ENCODE results near the gene ASNSD1.

ASNSD1 gene

DNA sequence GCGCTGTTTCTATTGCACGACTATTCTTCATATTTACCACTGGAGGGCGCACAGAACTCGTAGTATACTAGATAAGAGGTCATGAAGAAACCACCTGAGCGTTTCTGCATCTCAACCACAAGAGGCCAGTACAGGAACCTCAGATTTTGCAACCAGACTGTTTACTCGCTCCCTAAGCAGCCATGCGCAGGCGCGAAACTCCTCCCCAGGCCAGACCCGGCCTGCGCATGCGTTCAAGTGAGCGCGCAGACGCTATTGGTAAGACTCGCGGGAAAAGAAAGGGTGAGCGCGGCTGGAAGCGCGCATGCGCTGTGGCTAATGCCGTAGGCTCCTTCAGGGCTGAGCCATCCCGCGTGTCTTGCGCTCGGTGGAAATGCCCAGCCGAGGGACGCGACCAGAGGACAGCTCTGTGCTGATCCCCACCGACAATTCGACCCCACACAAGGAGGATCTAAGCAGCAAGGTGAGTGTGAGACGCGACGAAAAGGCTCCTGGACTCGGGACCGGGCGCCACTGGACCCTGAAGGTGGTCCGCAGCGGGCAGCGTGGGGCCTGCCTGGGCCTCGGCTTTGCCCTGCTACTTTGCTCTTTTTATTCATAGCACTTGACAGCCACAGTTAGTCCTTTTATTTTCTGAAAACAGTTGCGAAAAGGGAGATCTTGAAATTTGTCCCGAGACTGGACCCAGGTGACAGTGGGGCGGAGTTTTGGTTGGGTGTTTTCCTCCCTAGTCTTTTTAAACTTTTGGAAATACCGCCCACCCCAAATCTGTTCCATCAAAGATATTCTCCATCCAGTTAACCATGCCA lies at the start of gene ASNSD1:
TSS of gene ASNSD1 (plus strand) at position 312 of the 809 bp plus-strand sequence. CDS start 4,674 bp downstream, outside the sequence.
- DNase-seq = peak; percentile 98 to 100

DNA sequence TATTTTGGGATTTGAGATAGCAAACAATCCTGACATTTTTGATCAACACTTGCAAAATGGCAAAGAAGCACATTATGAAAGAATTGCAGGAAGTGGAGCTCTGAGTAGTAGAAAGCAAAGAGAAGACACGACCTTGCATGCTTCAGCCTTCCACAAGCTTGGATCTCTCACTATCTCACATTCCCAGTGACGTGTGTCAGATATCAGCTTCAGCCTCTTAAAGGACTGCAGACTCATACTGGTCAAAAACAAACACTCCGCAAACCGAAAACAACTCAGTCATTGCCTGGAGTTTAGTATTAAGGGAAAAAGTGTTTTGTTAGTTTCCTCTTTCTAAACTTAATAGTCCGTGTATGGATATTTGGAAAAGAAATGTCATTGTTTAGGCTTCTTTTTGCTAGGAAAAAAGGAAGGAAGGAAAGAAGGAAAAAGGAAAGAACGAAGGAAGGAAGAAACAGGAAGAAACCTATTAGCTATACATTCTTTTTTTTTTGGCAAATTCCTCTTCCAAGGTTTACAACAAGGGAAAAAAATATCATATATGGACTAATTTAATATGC lies 48.1 kb upstream of the ASNSD1 start:
- no peak for DNase-seq

DNA sequence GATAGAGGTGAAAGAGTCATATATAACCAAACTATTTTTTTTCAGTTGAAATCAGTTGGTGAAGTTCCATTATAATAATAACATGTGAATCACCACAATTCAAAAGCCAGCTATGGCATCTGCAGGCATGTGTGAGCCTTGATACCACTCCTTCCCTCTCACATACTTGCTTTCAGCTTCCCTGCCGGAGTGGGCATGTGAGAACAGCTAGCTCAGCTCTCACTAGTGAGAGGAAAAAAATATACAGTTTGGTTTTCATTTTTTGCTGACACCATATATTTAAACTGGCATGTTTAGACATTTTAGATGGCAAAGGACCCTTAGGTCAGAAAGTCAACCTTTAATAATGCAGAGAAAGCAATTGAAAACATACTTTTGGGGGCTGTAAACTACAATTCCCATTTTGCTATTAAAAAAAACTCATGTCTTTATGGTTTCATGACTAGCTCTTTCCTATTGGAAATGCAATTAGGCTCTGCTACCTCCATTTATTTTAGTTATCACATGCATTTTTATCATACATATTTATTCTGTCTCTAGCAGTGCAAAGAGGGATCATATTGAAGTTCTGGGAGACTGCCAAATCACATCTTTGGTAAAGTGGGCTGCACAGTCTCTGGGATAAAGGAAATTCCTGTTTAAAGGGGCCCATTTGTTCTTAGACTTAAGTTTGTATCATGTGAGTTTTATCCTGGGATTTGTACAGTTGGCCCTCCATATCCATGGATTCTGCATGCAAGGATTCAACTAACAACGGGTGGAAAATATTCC lies 47.4 kb upstream of the ASNSD1 start:
- DNase-seq = no peak

- DNase-seq = no peak
Observed at GRCh38 chr2:189614585-189614984, 46.7 kb upstream of the ASNSD1 start.

DNA sequence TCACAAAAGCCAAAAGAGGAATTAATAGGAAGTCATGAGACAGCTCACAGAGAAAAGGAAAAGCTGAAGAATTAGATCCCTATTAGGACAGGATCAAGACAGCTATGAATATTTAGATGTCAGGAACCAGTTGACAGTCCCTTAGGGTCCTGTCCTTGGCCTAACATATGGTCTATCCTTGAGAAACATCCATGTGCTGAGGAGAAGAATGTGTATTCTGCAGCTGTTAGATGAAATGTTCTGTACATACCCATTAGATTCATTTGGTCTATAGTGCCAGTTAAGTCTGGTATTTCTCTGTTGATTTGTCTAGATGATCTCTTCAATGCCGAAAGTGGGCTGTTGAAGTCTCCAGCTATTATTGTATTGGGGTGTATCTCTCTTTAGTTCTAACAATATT lies 43.1 kb upstream of the ASNSD1 start:
- DNase-seq = no peak

DNA sequence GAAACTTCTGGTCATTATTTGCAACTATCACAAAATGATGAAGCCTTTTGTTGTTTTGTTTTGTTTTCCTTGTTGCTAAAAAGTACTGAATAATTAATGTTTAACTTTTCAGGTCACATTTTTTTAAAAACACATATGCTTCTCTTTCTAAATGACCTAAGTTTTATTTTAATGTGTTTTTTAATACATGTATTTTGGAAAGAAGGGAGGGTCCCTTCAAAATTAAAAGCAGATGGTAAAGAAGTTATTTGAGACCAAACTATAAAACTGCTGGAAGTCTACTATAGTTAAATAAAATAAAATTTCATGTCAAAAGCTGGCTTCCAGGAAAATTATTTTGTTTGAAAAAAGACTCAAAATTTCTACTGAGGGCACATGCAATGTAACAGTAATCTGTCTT lies 39.5 kb upstream of the ASNSD1 start:
- DNase-seq = no peak

GRCh38 chr2:189623049-189623448 lies 38.2 kb upstream of the ASNSD1 start:
- no peak for DNase-seq

GRCh38 chr2:189624648-189625355 lies 36.5 kb upstream of the ASNSD1 start:
- DNase-seq = no peak

DNA sequence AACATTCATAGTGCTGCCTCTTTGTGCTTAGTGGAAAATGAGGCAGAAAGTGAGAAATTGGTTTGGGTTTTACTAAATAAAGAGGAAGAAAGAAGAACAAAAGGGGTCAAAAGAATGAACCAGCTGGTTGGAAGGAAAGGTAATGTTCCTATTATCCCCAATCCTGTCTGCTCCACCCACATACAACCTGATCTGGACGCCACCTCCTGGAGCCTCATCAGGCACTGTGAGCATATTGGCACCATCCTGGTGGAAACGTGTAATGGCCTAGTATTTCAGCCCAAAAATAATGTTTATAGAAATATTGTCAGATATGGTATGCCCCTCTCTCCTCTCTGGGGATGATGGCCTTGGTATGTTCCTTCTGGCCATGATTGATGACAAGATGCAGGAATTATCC lies 35.6 kb upstream of the ASNSD1 start:
- no peak for DNase-seq

DNA sequence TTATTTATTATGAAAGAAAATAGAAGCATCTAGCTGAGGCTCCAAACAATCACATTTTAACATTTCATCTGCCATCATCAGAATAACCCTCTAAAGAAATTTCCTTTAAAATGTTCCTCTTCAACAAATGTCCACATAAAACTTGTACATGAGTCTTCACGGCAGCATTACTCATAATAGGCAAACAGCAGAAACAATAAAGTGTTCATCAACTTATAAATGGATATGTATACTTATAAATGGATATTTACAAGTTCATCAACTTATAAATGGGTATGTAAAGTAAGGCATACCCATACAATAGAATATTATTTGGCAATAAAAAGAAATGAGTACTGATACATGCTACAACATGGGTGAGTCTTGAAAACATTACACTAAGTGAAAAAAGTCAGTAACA lies 33.5 kb upstream of the ASNSD1 start:
- no peak for DNase-seq

DNA sequence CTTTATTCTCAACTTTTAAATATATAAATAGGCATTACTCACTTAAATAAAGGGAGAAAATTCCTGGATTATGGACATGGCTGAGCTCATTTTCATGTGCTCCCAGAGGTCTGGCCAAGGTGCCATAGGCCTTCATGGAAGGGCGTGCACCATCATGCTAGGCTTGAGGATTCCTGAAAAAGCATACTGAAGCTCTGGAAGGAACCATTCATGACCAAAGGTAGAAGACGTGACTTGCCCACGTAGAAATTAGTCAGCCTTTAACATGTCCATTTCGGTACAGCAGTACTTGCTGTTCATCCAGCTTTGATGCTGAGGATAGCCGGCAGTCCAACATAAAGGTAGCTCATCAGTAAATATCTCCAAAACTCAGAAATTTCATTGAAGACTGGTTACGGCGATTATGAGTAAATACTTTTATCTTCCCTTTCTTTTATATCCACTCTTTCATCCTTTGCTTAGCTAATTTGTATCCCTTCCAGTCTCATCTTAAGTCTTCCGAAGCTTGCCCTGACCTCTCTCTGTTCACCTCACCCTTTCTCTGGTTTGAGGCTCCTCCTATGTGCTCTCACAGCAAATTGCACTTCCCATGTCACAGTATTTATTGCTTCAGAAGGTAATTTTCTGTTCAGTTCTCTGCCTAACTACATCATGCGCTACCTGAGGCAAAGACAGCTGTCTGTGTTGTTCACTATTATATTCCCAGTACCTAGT lies 32.3 kb upstream of the ASNSD1 start:
- DNase-seq = no peak

GRCh38 chr2:189629531-189630453 lies 31.5 kb upstream of the ASNSD1 start:
- DNase-seq = no peak

- no peak for DNase-seq
Observed at GRCh38 chr2:189631849-189632248, 29.4 kb upstream of the ASNSD1 start.

GRCh38 chr2:189633392-189633811 lies 27.9 kb upstream of the ASNSD1 start:
- DNase-seq = no peak

- no peak for DNase-seq
Observed at GRCh38 chr2:189635353-189635752, 25.9 kb upstream of the ASNSD1 start.

GRCh38 chr2:189638301-189639006 lies 22.8 kb upstream of the ASNSD1 start:
- DNase-seq = no peak

- DNase-seq = no peak
Observed at GRCh38 chr2:189639007-189639609, 22.2 kb upstream of the ASNSD1 start.

- DNase-seq = no peak
Observed at GRCh38 chr2:189641002-189641401, 20.3 kb upstream of the ASNSD1 start.

DNA sequence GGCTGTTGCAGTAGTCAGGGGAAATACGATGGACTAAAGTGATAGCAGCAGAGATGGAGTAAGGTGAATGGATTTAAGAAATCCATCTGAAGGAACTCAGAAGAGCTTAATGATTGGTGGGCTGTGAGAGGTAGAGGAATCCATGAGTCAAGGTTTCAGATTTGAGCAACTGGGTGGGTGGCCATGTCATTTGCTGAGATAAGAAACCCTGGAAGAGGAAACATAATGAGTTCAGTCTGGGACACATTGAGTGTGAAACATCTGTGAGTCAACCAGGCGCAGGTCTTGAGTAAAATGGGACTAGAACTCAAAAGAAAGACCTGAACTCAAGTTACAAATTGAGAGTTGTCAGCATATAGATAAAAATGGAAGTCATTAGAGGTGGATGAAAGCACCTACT lies 19.7 kb upstream of the ASNSD1 start:
- DNase-seq = no peak

- no peak for DNase-seq
Observed at GRCh38 chr2:189646521-189646920, 14.7 kb upstream of the ASNSD1 start.

All from SW 1271 (cell line).